Activated T-helper 1 cell treated with Interleukin-2 at 50 U/mL for 16 hours (primary cell): ENCODE results near the gene PRIM2.
"Not testable (repeated sequence)": the region's sequence is repeated elsewhere in the genome, so short reads cannot be mapped to it uniquely, and the experiment has no call there.

Experiments used
- DNase-seq: peaks from one replicate; pipeline ENCODE4 v3.0.0-alpha.2; 2020; ENCODE audit warnings: low read depth

The PRIM2 gene

GRCh38 chr6:57310095-57310816 is 7.2 kb upstream of the PRIM2 start:
- not testable (repeated sequence) for DNase-seq

GRCh38 chr6:57310817-57311157 is 6.6 kb upstream of the PRIM2 start:
- no peak for DNase-seq

- DNase-seq, result not testable (repeated sequence)
Observed at GRCh38 chr6:57311300-57312003, 6.0 kb upstream of the PRIM2 start.

GRCh38 chr6:57312004-57312345 is 5.5 kb upstream of the PRIM2 start:
- DNase-seq, result no peak

- no peak for DNase-seq
Observed at GRCh38 chr6:57313009-57313408, 4.4 kb upstream of the PRIM2 start.

- no peak for DNase-seq
Observed at GRCh38 chr6:57313711-57314471, 3.5 kb upstream of the PRIM2 start.

GRCh38 chr6:57315111-57315510 is 2.3 kb upstream of the PRIM2 start:
- no peak for DNase-seq

- DNase-seq, result no peak
Observed at GRCh38 chr6:57315851-57316250, 1.6 kb upstream of the PRIM2 start.

GRCh38 chr6:57316581-57317059 is 810 bp upstream of the PRIM2 start:
- peak; percentile 62 for DNase-seq

- no peak for DNase-seq
Observed at GRCh38 chr6:57324538-57324937, 7.1 kb downstream of the PRIM2 start.

GRCh38 chr6:57327311-57327710 is 9.9 kb downstream of the PRIM2 start:
- no peak for DNase-seq

GRCh38 chr6:57328074-57328473 is 10.6 kb downstream of the PRIM2 start:
- DNase-seq, result no peak

- DNase-seq, result no peak
Observed at GRCh38 chr6:57329933-57330332, 12.5 kb downstream of the PRIM2 start.

GRCh38 chr6:57342148-57342669 is 24.8 kb downstream of the PRIM2 start:
- DNase-seq, result no peak

GRCh38 chr6:57343342-57343741 is 25.9 kb downstream of the PRIM2 start:
- DNase-seq, result not testable (repeated sequence)

- not testable (repeated sequence) for DNase-seq
Observed at GRCh38 chr6:57346715-57347114, 29.3 kb downstream of the PRIM2 start.

GRCh38 chr6:57347597-57347996 is 30.2 kb downstream of the PRIM2 start:
- DNase-seq, result not testable (repeated sequence)

- not testable (repeated sequence) for DNase-seq
Observed at GRCh38 chr6:57350443-57350842, 33.0 kb downstream of the PRIM2 start.

GRCh38 chr6:57352596-57352995 is 35.2 kb downstream of the PRIM2 start:
- DNase-seq, result not testable (repeated sequence)

- DNase-seq, result not testable (repeated sequence)
Observed at GRCh38 chr6:57358319-57358718, 40.9 kb downstream of the PRIM2 start.

- DNase-seq, result not testable (repeated sequence)
Observed at GRCh38 chr6:57359766-57360165, 42.3 kb downstream of the PRIM2 start.

- not testable (repeated sequence) for DNase-seq
Observed at GRCh38 chr6:57362340-57362739, 44.9 kb downstream of the PRIM2 start.
